Measurements from ENCODE around the gene SPINK4.

The SPINK4 gene

DNA sequence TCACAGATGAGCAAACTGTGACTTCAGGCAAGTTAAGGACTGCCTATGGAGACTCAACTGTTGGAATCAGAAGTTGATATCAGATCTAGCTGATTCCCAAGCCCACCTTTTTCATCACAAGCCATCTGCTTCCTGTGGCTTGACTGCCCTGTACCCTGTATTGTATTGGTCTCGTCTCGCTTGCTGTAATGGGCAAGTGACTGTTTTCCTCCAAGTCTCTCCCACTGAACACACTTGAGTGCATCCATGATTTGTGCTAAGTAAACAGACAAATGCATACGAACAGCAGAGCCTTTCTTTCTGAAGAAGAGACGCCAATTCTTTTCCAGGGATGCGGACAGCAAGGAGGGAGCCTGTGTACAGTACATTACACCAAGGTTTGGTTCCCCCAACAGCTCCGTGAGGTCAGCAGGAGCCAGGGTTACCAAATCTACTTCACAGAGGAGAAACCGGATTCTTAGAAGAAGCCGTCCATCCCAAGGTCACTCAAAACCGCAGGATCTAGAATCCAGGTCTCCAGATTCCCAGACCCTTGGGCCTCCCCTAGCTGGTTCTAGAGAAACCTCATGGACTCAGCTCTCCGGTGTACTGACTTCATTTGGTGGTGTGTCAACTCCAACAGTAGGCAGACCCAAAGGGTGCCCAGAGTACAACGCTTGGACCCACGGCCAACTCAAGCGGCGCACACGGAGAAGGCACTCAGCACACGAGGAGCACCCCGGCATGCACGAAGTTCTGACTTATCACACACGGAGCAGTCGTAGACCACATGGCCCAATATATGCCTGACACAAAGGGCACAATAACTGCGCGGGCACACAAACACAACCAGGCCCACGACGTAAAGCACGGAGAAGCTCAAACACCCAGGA lies 23.4 kb downstream of the SPINK4 start:
- DNase-seq: peak; percentile 44

DNA sequence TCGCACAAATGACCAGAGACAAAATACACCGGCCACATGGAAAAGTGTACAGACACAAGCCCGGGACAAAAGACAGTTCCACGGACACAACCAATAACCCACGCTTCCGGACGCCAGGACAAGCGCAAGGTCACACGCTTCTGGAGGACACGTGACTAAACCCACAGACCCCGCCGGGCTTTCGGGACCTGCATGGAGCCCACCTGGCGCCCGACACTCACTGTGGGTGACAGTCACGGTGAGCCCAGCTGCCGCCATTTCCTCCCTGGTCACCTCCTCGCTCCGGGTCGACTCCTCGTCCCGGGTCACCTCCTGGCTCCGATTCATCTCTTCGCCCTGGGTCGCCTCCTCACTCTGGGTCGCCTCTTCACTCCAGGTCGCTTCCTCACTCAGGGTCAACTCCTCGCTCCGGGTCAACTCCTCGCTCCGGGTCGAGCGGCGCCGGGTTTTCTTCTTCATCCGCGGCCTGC lies 24.1 kb downstream of the SPINK4 start:
- peak; percentile 49 for DNase-seq

DNA sequence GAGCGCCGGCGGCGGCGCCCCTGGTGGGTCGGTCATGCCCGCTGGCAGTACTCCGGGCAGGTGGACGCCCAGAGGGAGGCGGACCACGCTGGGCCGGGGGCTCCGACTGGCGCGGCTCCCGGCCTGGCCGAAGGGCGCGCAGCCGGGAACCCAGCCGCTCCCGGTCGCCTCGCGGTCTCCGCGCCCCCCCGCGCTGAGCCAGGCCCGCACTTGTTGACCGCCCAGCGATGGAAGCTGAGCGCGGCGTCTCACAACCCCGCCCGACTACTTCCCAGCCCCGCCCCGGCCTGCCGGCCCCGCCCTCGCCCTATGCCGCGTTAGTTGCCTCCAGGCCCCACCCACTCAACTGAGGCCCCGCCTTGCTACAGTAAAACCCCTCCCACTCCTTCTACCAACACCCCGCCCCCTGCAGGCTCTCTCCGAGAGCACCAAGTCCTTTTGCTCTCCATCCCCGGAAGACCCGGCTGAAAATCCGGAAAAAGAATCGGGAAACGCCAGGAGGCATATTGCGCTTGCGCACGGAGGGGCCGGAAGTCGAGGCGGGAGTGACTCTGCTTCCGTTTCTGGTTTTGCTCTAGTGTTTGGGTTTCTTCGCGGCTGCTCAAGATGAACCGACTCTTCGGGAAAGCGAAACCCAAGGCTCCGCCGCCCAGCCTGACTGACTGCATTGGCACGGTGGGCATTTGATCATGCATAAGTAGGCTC lies 24.7 kb downstream of the SPINK4 start, which contains the start of the genes BAG1 and CHMP5:
Gene BAG1 (minus strand): TSS at position 236 of the 705 bp plus-strand sequence.
Gene CHMP5 (plus strand): TSS at position 577 of the 705 bp plus-strand sequence. CDS start 30 bp downstream, at position 607.
- peak; percentile 99 for DNase-seq

DNA sequence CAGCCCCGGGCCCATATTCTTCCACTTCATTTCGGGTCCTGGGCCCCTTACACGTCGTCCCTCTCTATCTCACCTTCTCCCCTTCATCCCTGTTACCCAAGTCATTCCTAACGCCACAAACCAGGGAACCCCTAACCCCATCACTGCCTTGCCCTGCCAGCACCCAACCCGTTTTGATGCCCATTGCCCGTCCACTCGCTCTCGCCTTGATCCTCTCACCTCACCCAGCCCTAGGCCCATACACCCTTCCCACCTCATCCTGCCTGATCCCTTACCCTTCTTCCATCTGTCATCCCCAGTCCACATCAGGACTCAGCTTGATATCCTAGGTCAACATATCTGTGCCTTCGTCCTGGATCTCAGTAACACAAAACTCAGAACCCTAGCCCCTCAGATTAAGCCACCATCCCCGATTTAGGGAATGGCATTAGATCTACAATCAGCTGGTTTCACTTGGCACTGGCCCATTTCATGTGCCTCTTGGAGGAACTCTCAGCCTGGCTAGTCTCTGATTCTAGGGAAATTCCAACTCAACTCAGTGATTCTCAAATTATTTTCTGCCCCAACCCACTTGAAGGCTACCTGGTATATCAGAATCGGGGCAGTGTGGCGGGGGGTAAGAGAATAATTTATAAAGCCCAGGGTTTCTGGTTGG lies 25.4 kb downstream of the SPINK4 start:
- DNase-seq: no peak

DNA sequence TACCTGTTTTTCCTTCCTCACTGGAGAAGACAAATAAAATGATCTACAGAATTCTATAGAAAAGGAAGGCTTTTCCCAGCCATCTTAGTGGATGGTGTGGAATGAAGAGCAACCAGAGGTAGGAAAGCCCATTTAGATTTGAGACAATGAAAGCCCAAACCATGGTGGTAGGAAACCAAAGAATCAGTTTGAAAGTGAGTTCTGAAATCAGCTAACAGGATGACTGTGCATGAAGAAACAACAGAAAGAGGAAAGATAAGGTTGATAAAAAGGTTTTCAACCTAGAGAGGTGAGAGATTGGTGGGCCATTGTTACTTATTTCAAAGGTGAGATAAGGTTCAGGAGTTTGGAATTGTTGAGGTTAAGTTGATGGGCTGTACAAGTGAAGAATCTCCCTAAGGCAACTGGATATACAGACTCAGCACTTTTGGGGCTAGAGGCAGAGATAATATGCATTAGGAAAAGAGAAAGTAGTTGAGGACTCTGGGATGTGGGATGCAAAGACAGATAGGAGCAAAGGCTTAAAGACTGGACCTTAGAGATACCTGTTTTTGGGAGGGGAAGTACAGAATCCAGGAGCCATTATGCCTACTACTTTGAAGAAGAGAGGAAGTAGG lies 27.3 kb downstream of the SPINK4 start:
- no peak for DNase-seq

DNA sequence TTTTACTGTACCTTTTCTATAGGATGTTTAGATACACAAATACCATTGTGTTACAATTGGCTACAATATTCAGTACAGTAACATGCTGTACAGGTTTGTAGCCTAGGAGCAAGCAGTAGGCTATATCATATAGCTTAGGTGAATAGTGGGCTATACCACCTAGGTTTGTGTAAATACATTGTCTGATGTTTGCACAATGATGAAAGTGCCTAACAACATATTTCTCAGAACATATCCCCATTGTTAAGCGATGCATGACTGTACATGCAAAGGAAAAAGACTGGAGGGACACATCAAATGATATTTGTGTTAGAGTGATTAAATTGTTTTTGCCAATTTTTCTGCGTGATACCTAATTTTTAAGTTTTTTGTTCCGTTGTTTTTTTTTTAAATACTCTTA lies 30.2 kb downstream of the SPINK4 start:
- no peak for DNase-seq

DNA sequence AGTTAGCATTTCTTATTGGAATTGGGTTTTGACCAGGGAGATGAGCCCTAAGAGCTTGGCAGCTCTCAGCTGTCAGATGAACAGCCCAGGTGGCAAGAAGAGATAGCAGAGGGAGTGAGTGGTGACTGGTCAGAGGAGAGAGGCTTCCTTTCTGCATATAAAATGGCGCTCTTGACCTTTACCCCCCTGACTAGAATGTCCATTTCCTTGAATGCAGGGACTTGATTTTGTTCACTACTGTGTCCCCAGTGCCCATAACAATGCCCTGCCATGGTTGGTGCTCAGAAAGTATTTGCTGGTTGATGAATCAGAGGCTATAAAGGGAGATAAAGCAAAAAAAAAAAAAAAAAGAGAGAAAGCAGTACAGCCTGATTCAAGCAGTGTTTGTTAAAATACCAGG lies 32.1 kb downstream of the SPINK4 start:
- DNase-seq: no peak

DNA sequence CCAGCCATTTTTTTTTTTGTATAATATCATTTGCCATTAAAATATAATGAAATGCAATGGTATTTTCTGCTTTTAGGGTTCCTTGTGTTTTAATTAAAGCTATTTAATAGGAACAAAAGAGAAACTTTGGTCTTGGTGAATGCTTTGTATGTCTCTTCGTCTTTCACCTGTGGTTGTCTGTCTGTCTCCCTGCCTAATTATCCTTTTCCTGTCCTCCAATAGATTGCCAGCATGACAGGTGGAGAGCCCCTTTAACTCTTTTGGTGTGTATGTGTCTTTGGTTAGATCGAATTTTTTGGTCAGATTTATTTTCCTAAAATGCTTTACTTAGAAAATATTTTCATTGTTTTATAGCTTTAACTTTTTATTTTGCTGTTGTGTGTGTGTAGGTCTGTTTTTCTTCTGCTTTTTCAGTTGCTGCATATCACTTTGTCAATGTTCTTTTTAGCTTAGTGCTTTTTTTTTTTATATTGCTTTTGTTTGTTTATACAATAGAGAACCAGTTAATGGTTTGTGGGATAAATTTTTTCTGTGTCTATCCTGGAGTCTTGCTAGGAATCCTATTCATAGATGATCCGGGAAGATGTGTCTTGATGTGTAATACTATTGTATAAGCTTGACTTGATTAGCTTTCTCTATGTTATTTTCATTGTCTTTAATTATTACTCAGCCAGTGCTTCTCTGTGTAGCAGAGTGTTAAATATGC lies 33.5 kb downstream of the SPINK4 start:
- no peak for DNase-seq

DNA sequence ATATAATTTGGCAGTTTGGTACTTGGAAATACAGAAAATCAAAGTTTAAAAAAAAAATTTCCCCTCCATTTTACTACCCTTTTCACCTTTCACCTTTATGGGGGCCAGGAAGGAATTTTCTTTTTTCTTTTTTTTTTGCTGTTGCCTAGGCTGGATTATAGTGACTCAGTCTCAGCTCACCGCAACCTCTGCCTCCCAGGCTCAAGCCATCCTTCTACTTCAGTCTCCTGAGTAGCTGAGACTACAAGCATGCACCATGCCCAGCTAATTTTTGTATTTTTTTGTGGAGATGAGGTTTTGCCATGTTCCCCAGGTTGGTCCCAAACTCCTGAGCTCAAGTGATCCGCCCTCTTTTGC lies 34.0 kb downstream of the SPINK4 start:
- DNase-seq: no peak

DNA sequence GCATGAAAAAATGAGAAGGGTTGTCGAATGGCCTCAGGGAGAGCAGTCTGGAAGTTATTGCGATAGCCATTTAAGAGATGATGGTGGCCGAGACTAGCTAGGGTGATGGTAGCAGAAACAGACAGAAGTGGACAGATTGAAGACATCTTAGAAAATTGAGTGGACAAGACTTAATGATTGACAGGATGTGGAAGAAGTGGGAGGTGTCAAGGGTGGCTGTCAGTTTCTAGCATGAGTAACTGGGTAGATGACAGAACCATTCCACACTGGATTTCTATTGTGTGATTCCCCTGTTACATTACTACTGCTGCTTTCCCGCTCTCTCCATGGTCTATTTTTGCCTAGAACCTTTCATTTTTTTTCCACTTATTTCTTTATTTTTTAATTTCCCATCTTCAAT lies 37.5 kb downstream of the SPINK4 start:
- no peak for DNase-seq

DNA sequence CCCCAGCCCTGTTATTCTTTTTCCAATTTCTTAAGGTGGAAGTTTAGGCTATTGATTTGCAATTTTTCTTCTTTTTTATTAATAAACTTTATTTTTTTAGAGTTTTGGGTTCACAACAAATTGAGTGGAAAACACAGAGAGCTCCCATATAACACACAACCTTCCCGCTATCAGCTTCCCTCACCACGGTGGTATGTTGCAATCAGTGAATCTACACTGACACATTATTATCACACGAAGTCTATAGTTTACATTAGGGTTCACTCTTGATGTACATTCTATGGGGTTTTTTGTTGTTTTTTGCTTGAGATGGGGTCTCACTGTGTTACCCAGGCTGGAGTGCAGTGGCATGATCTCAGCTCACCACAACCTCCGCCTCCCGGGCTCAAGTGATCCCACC lies 45.5 kb downstream of the SPINK4 start:
- no peak for DNase-seq

DNA sequence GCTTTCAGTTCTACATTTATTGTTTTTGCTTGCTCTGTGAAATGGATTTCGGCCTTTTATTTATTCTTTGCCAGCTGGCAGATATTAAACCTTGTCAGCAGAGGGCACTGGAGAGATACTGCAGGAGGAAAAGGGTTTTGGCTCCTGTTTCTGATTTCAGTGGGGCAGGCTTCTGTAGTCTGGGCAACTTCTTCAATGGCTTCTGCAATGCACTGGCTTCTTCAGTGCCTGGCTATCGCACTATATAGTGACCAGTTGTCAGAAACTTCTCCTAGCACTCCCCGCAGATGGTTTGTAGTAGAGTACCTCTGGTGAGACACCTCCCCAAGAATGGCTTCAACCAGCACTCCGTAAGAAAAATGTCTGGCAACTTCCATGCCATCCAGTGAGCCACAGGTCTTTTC lies 47.1 kb downstream of the SPINK4 start:
- peak; percentile 68 for DNase-seq

DNA sequence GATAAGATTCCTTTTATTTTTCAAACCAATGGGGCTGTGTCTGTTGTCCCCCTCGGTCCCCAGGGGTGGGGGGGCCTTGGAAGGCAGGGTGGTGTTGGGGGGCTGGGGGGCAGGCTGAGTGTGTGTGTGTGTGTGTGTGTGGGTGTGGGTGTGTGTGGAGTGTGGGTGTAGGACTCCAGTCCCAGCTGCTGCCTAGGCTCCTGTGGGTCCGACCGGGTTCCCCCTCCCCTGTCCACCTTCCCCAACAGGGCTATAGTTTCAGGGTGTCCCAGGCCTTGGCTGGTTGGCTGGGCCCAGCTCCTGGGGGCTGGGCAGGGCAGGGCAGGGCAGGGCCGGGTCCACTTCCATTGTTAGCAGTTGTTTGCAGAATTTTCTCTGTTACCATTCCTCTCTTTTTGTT lies 48.3 kb downstream of the SPINK4 start:
- DNase-seq: no peak

DNA sequence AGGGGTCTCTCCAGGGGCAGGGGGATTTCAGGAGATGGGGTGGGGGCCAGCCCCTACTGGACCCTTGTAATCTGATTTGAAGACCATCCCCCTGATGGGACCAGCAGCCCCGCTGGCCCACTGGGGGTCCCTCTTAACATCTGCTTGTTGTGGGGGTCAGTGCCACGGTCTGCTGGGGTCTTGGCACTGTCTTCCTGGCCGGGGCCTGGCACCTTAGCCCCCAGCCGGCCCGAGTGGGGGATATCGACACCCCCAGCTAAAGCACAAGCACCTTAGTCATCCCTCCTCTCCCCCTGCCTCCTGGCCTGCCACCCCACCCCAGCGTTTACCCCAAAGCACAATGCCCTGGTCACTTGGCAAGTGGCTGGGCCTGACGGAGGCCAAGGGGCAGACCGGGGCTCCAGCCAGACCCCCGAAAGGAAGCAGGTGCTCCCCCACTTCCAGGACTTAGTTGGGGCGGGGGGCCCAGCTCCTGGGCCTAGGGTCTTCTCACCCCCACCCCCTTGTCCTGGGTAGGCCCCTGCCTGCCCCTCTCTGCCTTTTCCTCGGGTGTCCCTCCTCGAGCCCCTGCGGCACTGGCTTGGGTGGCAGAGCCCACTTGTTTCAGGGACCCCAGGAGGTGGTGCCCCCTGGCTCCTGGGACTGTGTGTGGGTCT lies 49.0 kb downstream of the SPINK4 start:
- DNase-seq: no peak

DNA sequence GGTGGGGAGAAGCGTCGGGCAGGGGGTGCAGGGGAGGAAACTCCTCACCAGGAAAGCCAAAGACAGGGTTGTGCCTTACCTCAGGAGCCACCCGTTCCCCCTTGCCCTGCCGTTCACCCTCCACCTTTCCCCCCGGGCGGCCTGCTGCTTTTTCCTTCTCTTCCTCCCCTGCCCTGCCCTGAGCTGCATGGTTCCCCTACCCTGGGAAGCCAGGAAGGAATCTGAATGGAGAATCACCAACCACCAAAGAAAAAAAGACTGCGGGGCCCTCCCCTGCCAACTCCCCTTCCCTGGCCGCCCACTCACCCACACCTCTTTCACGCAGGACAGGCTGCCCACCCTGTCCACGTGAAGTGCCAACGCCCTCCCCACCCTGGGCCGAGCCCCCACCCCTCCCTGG lies 49.5 kb downstream of the SPINK4 start:
- DNase-seq: peak; percentile 3

DNA sequence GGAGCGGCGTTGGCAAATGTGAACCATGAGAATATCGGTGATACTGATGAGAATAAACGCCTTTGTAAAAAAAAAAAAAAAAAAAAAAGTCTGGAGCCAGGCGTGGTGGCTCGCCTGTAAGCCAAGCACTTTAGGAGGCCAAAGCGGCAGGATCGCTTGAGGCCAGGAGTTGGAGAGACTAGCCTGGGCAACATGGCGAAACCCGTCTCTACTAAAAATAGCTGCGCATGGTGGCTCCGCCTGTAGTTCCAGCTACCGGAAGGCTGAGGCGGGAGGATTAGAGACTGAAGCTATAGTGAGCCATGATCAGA lies 49.9 kb downstream of the SPINK4 start:
- no peak for DNase-seq

DNA sequence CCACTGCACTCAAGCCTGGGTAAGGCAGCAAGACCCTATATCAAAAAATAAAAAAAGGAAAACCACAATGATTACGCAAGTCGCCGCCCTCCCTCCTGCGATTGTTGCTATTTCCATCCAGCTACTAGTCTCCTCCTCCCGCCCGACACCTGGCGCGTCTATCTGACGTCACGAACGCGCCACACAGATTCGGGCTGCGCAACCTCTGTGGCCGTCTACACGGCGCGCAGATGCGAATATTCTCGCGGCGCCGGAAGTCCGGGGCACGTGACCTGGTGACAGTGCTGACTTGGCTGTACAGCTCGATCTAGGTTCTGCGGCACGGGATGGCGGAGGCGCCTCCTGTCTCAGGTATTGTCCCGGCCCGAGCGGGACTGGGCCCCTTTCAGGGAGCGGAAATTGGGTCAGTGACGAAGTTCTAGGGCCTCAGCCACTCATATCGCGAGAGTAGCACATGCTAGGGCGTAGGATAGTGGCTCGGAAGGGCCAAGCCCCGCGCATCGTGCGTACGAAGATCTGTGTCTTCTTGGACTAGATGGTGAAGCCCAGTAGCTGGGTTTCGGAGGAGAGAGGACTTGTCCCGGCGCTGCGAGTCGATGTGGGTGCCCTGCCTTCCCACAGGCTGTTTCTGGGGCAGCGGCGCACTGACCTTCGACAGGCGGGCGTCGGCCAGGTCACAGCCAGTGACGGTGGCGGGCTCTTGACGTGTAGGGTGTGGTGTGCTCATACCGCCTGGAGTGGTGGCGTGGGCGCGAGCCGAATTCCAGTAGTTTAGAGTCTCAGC lies 50.5 kb downstream of the SPINK4 start, which contains the start of gene NFX1:
Gene NFX1 (plus strand): TSS at position 270 of the 784 bp plus-strand sequence. CDS start 57 bp downstream, at position 327.
- DNase-seq: peak; percentile 96

DNA sequence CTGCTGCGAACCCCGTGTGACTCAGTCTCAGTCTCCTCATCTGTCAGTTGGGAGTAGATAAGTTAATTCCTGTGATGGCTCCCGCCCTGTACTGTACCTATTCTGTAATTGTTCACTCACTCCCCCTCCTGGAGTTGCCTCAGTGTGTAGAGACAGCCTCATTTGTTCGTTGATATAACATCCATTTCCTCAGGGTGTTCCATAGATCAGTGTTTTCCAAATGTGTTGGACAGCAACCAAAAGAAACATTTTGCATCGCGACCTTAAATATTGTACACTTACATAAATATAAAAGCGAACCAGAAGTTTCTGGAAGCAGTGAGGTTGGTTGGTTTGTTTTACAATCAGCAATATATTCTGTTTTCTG lies 51.0 kb downstream of the SPINK4 start:
- DNase-seq: no peak

DNA sequence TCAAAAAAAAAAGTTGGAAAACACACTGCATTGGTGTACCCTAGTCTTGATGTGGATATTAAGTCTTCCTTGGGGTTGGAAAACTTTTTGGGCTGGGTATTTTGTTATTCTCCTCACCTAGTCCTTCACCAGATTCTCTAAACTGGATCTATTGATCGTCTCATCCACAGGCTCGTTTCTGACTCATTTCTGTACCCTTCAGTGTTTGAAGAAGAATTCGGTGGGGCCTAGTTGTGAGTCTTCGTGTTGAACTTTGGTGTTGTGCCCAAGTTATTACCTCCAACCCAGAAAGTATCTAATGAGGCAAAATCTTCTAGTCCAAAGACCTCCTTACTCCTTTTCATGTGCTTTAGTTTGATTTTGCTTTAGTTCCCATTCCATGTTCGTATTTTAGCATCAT lies 51.9 kb downstream of the SPINK4 start:
- no peak for DNase-seq

DNA sequence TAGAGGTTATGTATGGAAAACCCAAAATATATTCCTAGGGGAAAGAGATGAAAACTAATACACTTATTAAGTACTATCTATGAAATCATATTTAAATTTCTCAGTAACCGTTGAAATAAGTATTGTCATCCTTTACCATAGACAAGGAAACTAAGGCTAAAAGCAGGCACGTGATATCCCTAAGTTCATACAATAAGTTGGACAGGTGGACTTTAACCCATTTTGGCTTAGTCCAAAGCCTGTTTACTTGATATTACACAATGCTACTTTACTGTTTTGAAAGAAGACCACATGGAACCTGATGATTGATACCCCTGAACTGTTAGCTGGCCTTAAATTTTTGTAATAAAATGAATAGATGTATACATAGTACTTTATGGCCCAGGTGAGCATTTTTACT lies 53.8 kb downstream of the SPINK4 start:
- no peak for DNase-seq

All from NCI-H82 (cell line).